SW480 (cell line): ENCODE measurements around the gene TUBB4B.
"Not testable (repeated sequence)": the region's sequence is repeated elsewhere in the genome, so short reads cannot be mapped to it uniquely, and the experiment has no call there.

ENCODE experiments used
- DNase-seq: peaks from one replicate; pipeline ENCODE4 v3.0.0-alpha.2; 2016; ENCODE audit warnings: low spot score

TUBB4B gene

DNA sequence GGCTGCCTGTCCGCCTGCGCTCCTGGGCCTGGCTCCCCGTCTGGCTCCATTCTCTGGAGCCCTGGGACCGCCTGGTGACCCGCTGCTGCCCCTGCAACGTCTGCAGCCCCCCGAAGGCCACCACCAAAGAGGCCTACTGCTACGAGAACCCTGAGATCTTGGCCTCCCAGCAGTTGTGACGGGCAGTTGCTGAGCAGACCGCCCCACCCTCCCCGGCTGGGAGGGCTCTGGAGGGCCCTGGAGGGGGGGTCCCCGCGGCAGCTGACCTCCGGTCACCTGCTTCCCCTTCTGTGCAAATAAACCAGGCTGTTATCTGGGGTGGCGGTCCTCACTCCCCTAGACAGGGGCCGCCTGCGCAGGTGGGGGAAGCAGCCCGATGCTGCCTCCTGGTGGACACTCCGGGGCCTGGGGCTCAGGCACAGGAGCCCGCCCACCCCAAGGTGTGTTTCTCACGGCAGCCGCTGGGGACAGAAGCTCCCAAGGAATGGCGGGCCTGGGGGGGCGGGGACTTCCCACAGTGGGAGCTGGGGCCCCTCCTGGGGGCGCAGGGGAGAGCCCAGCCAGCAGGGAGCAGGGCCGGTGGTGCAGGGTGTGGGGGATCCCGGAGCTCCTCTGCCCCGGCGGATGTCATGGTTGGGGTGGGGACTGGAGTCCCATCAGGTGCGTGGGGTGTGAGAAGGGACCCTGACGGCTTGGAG lies 4.7 kb upstream of the TUBB4B start:
- DNase-seq: peak; percentile 71

DNA sequence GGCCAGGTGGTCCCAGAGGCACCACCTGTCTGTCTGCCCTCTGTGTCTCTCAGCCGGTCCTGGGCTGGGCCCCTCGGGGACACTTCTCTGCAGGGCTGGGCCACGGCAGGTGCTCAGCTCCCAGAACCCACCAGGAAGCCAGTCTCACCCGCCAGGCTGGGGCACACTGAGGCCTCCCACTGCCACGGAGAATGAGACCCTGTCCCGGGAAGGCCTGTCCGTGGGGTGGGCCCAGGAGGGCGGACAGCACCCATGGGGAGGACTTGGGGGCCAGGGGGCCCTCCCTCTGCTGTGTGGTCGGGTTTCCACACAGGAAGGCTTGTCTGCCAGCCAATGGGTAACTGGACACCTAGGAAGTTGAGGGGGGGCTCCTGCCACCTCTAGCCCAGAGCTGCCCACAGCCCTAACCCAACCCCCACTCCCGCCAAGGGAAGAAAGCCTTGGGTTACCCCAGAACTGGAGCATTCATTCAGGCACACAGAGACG lies 4.1 kb upstream of the TUBB4B start:
- DNase-seq: no peak

GRCh38 chr9:137237759-137238726 lies 3.0 kb upstream of the TUBB4B start:
- peak; percentile 76 for DNase-seq

- DNase-seq: not testable (repeated sequence)
Observed at GRCh38 chr9:137239541-137240200, 1.4 kb upstream of the TUBB4B start.

GRCh38 chr9:137240318-137240840 lies 708 bp upstream of the TUBB4B start:
- peak; percentile 68 for DNase-seq

GRCh38 chr9:137241490-137242268 lies 592 bp downstream of the TUBB4B start:
- no peak for DNase-seq

DNA sequence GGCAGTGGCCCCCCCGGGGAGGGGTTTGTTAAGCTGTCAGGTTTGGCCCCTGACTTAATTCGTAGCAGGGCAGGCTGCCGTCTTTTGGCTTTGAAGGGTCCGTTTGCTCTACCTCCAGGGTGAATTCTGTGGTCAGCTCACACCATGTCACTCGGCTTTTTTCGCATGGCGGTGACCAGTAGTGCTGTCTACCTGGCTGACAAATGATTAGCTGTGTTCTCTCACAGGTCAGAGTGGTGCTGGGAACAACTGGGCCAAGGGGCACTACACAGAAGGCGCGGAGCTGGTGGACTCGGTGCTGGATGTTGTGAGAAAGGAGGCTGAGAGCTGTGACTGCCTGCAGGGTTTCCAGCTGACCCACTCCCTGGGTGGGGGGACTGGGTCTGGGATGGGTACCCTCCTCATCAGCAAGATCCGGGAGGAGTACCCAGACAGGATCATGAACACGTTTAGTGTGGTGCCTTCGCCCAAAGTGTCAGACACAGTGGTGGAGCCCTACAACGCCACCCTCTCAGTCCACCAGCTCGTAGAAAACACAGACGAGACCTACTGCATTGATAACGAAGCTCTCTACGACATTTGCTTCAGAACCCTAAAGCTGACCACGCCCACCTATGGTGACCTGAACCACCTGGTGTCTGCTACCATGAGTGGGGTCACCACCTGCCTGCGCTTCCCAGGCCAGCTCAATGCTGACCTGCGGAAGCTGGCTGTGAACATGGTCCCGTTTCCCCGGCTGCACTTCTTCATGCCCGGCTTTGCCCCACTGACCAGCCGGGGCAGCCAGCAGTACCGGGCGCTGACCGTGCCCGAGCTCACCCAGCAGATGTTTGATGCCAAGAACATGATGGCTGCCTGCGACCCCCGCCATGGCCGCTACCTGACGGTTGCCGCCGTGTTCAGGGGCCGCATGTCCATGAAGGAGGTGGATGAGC lies 1.4 kb downstream of the TUBB4B start:
- no peak for DNase-seq

DNA sequence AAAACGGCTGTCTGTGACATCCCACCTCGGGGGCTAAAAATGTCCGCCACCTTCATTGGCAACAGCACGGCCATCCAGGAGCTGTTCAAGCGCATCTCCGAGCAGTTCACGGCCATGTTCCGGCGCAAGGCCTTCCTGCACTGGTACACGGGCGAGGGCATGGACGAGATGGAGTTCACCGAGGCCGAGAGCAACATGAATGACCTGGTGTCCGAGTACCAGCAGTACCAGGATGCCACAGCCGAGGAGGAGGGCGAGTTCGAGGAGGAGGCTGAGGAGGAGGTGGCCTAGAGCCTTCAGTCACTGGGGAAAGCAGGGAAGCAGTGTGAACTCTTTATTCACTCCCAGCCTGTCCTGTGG lies 2.2 kb downstream of the TUBB4B start:
- DNase-seq: not testable (repeated sequence)

DNA sequence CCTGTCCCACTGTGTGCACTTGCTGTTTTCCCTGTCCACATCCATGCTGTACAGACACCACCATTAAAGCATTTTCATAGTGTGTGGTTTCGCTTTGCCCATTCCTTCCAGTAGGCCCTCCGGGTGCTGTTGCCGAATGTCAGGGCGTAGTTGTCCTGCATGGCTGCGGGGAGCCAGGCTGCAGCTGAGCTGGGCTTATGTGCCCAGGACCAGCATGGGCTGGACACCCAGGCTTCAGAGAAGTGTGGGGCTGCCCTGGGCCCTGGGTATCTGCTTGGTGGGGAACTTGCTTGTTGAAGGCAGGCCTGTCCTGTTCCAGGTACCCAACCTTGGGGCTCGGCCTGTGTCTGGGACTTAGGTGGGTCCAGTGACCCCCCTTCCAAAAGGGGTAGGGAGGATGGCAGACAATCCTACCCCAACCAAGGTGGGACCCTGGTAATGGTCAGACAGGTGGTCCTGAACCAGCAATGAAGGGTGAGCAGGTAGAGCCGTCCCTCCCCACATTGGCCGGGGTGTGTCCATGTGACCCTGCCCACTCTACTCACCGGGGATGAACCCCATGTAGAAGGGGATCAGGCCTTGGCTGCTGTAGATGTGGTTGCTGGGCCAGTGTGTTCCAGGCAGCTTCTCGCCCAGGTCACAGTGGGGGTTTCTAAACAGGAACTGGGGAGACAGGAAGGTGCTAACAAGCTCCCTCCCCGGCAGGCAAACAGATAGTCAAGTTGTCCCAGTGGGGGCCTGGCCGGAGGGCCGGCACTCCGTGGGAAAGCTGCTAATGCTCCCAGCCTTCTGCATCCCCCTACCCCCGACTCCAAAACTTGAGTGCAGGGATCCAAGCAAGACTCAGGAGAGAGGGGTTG lies 2.8 kb downstream of the TUBB4B start:
- DNase-seq: no peak

DNA sequence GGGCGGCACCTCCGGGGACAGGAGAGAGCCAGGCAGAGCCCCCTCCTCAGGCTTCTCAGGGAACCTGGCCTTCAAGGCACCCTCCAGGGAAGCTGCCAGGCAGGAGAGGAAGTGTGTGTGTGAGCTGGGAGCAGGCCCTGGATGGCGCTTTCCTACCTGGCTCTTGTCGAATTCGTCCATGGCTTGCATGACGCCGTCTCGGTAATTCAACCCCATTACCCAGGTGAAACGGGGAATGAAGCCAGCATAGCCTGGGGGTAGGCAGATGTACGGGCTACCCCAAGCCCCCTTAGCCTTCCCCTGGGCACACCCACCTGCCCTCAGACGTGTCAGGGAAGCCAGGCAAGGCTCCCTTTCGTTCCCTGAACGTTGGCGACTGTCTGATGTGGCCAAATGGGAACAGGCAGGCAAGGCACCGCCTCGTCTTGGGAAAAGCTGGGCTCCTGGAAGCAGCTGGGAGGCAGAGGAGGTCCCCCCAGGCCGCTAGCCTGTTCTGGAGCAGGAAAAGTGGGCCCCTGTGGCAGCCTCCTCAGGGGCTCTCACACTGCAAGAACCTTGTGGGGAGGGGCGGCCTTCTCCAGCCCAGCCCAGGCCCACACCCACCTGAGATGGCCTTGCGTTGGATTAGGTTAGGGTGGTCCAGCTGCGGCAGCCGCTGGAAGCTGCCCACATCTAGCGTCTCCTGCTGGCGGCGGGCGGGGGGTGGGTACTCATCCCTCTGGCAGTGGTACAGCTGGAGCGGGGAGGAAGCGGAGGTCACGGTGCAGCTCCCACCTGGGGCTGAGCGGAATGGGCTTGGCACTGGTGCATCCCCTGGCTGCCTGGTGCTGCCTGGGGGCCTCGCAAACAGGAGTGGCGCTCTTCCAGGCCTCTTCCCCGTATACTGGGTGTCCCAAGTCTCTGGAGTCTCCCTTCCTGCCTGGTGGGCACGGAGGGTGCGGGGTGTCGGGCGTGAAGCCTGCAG lies 3.7 kb downstream of the TUBB4B start:
- DNase-seq: no peak

DNA sequence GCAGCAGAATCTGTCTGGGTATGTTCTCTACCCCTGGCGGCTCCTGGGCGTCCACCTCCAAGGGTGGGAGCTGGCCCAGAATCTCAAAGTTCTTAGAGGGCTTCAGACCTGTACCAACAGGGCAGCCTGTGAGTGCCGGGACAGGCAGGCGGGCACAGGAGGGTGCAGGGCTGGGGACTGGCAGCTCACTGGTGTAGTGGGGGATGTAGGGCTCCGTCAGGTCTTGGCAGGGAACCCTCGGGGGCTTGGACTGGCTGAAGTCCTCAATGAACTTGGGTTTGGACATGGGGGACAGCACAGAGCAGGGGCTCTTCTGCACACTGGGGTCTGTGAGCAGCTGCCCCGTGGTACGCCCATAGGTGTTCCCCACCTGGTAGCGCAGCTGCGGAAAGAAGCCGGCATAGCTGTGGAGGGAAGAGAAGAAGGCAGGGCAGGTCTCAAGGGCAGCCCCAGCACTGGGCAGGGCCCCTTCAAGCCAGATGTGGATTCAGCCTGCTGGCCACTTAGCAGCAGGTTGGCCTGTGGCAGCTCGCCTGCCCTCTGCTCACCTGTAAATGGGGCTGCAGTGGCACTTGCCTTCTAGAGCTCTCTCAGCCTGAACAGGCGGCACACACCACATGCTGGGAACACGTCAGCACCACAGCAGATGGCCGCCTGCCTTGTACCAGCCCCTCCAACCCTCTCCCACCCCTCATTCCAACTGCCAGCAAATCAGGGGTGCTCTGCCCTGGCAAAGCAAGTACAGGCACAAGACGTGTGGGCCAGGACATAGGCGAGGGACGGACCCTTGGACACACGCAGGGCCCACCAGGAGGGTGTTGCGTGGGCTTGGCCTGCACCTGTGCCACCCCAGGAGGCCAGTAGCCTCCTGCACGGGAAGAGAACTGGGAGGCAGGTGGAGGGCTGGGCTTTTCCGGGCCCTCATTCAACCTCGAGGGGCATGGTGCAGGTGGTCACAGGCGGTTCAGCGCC lies 4.6 kb downstream of the TUBB4B start:
- no peak for DNase-seq

- DNase-seq: no peak
Observed at GRCh38 chr9:137247135-137247915, 6.2 kb downstream of the TUBB4B start.

- no peak for DNase-seq
Observed at GRCh38 chr9:137247916-137248175, 6.8 kb downstream of the TUBB4B start.

- no peak for DNase-seq
Observed at GRCh38 chr9:137250329-137251193, 9.5 kb downstream of the TUBB4B start.

- no peak for DNase-seq
Observed at GRCh38 chr9:137251194-137251461, 10.0 kb downstream of the TUBB4B start, which contains the start of gene STPG3. TSS of gene STPG3 (plus strand) at chr9:137251286. CDS start at chr9:137251287, 1 bp downstream.
